LNCaP clone FGC (cell line): Measurements from ENCODE around the gene CFAP161.

Source experiments
- DNase-seq: peaks from one replicate; pipeline ENCODE4 v3.0.0-alpha.2; 2011; ENCODE audit warnings: low read depth
- H3K4me3 ChIP-seq: 2 replicates; pipeline ENCODE4 v1.5.1; 2011; ENCODE audit warnings: mild to moderate bottlenecking, low read depth, low read length, control low read depth
- CTCF ChIP-seq: IDR thresholded peaks from 2 replicates; pipeline ENCODE4 v1.5.1; 2012; ENCODE audit warnings: mild to moderate bottlenecking; ENCODE audit not compliant: control insufficient read depth, insufficient read depth; ENCODE audit errors: extremely low read depth

The CFAP161 gene

DNA sequence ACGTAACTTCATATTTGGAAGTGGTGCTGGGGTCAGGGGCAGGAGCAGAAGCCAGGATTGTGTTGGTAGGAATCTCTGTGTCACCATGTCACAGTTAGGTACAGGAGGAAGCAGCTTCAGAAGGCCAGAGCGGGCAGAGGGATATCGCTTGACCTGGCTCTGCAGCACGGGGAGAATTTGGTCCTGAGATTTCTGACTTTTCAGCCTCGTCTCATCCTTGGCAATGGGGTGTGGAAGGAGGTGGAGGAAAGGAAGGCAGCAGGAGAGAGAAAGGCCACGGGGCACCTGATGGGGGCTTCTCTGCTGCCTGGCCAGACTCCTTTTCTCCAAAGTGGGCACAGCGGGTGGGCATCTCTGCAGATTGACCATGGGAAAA is 63.2 kb downstream of the CFAP161 start:
- no peak overlapping the region for H3K4me3 ChIP-seq
- no peak for TF ChIP-seq CTCF
- no peak for DNase-seq

DNA sequence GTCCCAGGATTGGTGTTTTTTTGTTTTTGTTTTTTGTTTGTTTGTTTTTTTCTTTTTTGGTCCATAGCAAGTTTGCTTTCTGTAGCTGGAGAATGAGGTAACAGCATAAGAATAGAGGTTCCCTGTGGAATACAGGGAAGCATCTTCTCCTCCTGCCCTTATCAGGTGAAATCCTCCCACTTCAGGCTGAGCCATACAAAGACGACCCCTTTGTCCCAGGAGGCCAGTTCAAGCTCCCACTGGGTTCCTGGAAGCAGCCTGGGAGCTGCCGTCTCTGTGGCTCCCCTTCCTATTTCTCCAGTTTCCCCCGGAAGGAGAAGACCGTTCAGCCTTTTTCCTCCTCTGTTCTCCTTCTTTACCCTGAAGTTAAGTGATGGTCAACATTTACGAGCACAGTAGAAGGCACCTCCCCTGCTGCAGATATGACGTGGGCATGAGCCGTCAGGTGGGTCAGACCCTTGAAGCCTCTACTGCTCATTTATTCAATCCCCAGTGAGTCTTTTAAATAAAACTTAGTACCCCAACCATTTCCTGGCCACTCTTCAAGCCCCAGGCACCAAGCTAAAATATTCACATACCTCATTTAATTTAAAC is 63.7 kb downstream of the CFAP161 start:
- no peak for DNase-seq
- H3K4me3 ChIP-seq: no peak overlapping the region
- TF ChIP-seq CTCF: no peak
